Fibroblast of the aortic adventitia (primary cell): Measurements from ENCODE around the gene CA10. TPM values are rescaled to one million over a fixed set of nuclear protein-coding genes. Genes with fewer than 3 reads are reported as not detected.

Experiments
- DNase-seq: peaks from one replicate; pipeline ENCODE4 v3.0.0-alpha.2; 2010; ENCODE audit warnings: low read depth
- H3K4me3 ChIP-seq: 2 replicates; pipeline ENCODE4 v1.5.1; 2011; ENCODE audit warnings: low read depth, mild to moderate bottlenecking, control low read depth, low read length, moderate library complexity
- total RNA-seq: library from RNA; depleted of rRNA; stranded (reverse); fragments of >200 nt; gene quantifications from 2 replicates; pipeline ENCODE4 v1.2.3, GENCODE V29; 2012; ENCODE audit warnings: low replicate concordance
- TF ChIP-seq, protein P1 (sequence below): IDR thresholded peaks from 2 replicates; pipeline ENCODE4 v1.5.1; 2011; ENCODE audit warnings: mild to moderate bottlenecking, low read length, control low read depth, inconsistent platforms; ENCODE audit not compliant: insufficient read depth

CA10 gene
- total RNA-seq, 1 donor: not detected

DNA sequence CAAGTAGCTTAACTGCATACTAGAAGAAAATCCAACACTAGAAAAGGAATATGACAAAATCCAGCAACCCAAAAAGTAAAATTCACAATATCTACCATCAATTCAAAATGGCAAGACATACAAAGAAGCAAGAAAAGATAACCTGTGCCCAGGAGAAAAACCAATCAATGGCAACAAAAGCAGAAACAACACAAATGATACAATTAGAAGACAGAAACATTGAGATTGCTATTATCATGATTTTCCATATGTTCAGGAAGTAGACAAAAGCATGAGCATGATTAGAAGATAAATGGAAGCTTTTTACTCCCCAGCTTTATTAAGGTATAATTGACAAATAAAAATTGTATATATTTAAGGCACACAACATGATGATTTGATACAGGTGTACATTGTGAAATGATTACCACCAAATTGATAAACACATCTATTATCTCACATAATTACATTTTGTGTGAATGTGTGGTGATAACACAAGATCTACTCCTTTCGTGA, 117.3 kb downstream of the CA10 start:
- no peak for DNase-seq
- no peak overlapping the region for H3K4me3 ChIP-seq
- TF ChIP-seq, protein P1, sequence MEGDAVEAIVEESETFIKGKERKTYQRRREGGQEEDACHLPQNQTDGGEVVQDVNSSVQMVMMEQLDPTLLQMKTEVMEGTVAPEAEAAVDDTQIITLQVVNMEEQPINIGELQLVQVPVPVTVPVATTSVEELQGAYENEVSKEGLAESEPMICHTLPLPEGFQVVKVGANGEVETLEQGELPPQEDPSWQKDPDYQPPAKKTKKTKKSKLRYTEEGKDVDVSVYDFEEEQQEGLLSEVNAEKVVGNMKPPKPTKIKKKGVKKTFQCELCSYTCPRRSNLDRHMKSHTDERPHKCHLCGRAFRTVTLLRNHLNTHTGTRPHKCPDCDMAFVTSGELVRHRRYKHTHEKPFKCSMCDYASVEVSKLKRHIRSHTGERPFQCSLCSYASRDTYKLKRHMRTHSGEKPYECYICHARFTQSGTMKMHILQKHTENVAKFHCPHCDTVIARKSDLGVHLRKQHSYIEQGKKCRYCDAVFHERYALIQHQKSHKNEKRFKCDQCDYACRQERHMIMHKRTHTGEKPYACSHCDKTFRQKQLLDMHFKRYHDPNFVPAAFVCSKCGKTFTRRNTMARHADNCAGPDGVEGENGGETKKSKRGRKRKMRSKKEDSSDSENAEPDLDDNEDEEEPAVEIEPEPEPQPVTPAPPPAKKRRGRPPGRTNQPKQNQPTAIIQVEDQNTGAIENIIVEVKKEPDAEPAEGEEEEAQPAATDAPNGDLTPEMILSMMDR: no peak

DNA sequence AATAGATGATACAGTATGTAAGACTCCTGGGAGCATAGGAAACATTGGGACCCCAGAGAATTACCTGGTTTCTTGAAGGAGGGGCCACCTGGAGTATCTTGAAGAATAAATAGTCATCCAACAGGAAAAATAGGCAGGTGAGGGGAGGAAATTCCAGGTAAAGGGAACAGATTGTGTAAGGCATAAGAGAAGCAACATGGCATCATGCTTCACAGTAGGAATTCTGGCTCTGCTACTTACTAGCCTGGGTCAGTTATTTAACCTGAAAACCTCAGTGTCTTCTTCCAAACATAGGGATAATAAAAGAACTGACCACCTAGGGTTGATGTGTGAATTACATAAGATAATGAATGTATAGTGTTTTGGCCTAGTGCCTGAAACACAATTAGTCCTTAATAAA, 122.1 kb downstream of the CA10 start:
- no peak overlapping the region for H3K4me3 ChIP-seq
- TF ChIP-seq, protein P1: no peak
- no peak for DNase-seq

DNA sequence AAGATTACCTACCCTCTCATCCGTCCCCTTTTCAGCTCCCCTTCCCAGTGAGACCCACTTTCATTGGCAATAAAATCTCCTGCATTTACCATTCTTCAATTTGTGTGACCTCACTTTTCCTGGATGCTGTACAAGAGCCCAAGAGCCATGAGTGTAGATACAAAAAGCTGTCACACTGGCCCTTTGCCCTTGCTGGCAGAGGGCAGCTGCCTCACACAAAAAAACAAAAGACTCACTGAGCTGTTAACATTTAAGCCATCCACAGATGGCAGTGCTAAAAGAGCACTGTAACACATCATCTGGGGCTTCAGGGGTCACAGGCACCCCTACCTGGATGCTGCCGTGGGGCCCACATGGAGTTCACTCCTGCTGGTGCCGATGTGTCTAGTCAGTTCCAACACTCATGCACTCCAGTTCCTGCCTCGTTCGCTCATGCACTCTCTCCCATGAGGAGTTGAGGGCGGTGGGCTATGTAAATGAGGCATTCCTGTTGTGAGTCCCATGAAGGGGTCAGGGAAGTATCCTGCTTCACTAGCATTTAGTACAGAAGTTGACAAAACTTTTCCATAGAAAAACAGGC, 123.1 kb downstream of the CA10 start:
- TF ChIP-seq, protein P1: no peak
- no peak overlapping the region for H3K4me3 ChIP-seq
- no peak for DNase-seq

DNA sequence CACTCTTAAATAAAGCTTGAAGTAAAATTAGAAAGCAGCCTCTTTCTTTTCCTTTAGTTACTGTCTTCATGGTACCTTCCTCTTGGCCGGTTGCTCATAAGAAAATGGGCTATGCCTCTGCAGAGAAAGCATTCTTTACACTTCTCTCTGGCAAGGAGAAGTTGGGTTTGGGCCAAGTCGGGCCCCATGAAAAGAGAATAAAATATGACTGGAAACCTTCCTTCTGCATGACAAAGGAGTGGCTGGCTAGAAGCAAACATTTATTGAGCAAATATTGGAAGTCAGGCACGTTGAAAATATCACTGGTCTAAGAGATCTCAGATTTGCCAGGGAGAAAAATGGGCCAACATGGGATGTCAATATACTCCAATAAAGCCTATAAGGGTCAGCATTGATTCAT, 126.1 kb downstream of the CA10 start:
- H3K4me3 ChIP-seq: no peak overlapping the region
- TF ChIP-seq, protein P1: no peak
- DNase-seq: no peak

DNA sequence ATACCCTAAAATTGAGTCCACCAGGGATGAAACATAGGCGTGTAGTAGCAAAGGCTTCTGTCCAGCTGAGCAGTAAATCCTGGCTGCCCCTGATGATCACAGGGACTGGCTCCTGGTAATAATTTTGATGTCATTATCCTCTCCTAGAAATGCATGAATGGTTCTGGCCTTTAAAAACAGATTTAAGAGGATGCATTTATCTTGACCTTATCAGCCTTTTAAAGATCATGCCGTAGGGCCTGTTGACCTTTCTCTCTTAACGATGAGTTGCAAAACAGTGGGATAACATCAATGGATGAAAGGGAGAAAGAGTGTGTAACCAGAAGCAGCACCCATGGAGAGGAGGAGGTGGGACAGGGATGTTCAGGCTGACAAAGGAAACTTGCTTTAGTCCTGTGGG, 128.5 kb downstream of the CA10 start:
- TF ChIP-seq, protein P1: no peak
- no peak overlapping the region for H3K4me3 ChIP-seq
- no peak for DNase-seq

DNA sequence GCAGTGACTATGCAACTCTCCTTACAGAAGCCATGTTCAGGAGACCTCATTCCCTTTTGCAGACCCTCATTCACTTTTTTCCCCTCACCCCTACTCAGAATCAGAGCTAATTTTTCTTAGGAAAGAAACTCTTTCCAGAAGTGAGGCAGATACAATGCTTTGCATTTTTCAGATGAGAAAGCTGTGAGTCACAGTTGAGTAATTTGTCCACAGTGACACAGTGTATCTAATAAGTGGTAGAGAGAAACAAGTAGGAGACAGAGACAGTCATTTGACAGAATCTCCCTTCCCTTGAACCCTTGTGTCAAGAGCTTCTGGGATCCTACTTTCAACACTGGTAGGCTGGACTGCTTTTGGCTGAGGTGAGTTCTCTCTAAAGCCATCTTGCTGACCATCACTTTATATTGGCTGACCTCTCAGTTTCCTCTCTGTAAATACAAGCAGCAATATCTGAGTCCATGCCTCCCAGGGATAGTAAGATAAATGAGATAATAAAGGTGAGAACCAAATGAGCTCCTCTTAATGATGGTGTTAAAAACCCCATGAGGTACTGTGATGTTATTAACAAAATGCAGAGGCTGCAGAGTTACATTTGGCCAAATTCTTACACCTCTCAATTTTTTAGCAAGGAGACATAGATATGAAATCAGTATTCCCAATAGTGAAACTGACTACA, 130.8 kb downstream of the CA10 start:
- TF ChIP-seq, protein P1: no peak
- H3K4me3 ChIP-seq: no peak overlapping the region
- DNase-seq: no peak
